Measurements from ENCODE around the gene CPZ. TPM values are rescaled to one million over a fixed set of nuclear protein-coding genes. Genes with fewer than 3 reads are reported as not detected.

Gene CPZ
- total RNA-seq, 2 experiments from 2014 or later = not detected

DNA sequence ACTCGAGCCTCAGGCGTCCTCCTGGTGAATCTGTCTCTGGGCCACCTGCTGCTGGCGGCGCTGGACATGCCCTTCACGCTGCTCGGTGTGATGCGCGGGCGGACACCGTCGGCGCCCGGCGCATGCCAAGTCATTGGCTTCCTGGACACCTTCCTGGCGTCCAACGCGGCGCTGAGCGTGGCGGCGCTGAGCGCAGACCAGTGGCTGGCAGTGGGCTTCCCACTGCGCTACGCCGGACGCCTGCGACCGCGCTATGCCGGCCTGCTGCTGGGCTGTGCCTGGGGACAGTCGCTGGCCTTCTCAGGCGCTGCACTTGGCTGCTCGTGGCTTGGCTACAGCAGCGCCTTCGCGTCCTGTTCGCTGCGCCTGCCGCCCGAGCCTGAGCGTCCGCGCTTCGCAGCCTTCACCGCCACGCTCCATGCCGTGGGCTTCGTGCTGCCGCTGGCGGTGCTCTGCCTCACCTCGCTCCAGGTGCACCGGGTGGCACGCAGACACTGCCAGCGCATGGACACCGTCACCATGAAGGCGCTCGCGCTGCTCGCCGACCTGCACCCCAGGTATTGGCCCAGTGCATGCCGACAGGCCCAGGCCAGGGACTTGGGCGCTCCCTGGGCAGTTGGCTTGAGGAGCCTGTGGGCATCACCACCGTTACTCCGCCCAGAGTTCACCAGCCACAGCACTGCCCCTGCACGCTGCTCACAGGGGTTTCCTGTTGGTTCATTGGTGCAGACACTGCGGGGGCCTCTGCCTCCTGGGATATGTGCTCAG lies 11.3 kb upstream of the CPZ start:
- CTCF ChIA-PET = no interaction called here
- H3K36me3 Mint-ChIP-seq (ENCODE audit: low read depth) = no peaks in the 10 kb centered on the region
- ATAC-seq = no peak

DNA sequence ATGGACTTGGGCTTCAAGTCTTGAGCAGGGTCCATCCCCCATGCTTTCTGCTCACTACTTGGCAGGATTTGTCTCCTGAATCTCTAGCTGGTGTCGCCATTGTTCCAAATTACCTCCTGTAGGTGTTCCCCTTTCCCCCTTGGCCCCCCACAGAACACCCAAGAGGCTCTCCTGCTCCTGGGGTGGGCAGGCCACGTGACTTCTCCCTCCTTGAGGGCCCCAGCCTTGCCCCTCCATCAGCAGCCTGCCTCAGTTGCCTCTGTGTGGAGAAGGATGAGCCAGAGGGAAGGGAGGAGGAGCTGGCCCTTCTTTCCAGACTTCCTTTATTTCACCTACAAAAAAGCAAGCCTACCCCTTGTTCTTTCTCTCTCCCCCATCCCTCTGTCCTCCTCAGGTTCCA lies 10.5 kb upstream of the CPZ start:
- CTCF ChIA-PET = no interaction called here
- no peaks in the 10 kb centered on the region for H3K9me3 Mint-ChIP-seq

More for the DNA sequence above, 11.3 kb upstream of the CPZ start:
- POLR2A ChIA-PET = no interaction called here
- DNase-seq = no peak
- Mint-ChIP-seq H3K27ac (no peak overlapping the region), H3K9me3 (no peaks in the 10 kb centered on the region), H3K27me3 (peaks cover 21% of the 10 kb centered on the region), H3K4me3 (no peak overlapping the region), H3K4me1 (ENCODE audit: low read depth) (no peaks in the 10 kb centered on the region)
- intact Hi-C loops (cut with micrococcal nuclease) = no loop called here
- TF ChIP-seq, protein P1, sequence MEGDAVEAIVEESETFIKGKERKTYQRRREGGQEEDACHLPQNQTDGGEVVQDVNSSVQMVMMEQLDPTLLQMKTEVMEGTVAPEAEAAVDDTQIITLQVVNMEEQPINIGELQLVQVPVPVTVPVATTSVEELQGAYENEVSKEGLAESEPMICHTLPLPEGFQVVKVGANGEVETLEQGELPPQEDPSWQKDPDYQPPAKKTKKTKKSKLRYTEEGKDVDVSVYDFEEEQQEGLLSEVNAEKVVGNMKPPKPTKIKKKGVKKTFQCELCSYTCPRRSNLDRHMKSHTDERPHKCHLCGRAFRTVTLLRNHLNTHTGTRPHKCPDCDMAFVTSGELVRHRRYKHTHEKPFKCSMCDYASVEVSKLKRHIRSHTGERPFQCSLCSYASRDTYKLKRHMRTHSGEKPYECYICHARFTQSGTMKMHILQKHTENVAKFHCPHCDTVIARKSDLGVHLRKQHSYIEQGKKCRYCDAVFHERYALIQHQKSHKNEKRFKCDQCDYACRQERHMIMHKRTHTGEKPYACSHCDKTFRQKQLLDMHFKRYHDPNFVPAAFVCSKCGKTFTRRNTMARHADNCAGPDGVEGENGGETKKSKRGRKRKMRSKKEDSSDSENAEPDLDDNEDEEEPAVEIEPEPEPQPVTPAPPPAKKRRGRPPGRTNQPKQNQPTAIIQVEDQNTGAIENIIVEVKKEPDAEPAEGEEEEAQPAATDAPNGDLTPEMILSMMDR (IDR thresholded peaks at IDR 0.05) = no peak

DNA sequence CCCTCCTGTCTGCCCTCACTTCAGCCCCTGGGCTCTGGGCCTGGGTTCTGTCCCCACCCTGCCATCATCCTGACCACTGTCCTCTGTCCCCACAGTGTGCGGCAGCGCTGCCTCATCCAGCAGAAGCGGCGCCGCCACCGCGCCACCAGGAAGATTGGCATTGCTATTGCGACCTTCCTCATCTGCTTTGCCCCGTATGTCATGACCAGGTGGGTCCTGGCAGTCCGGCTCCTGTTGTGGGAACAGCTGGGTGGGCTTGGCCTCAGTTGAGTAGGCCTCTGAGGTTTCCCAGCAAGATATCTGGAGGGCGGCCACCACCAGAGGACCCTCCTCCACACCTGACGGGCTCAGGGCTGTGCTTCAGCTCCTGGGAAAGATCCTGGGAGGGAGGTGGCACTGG lies 10.1 kb upstream of the CPZ start:
- Mint-ChIP-seq H3K27ac (no peak overlapping the region), H3K27me3 (peaks cover 19% of the 10 kb centered on the region), H3K4me3 (no peak overlapping the region), H3K4me1 (ENCODE audit: low read depth) (no peaks in the 10 kb centered on the region), H3K36me3 (ENCODE audit: low read depth) (no peaks in the 10 kb centered on the region), H3K9me3 (no peaks in the 10 kb centered on the region)
- intact Hi-C loops (cut with micrococcal nuclease) = no loop called here
- TF ChIP-seq, protein P1 (IDR thresholded peaks at IDR 0.05) = no peak
- ChIA-PET CTCF (no interaction called here), POLR2A (no interaction called here)
- no peak for DNase-seq
- ATAC-seq = no peak

More for the DNA sequence above, 10.5 kb upstream of the CPZ start:
- Mint-ChIP-seq H3K27me3 (peaks cover 19% of the 10 kb centered on the region), H3K4me1 (ENCODE audit: low read depth) (no peaks in the 10 kb centered on the region), H3K4me3 (no peak overlapping the region), H3K36me3 (ENCODE audit: low read depth) (no peaks in the 10 kb centered on the region), H3K27ac (no peak overlapping the region)
- intact Hi-C loops (cut with micrococcal nuclease) = no loop called here
- DNase-seq (no peak), ATAC-seq (no peak)
- POLR2A ChIA-PET = no interaction called here
- TF ChIP-seq, protein P1 (IDR thresholded peaks at IDR 0.05) = no peak

DNA sequence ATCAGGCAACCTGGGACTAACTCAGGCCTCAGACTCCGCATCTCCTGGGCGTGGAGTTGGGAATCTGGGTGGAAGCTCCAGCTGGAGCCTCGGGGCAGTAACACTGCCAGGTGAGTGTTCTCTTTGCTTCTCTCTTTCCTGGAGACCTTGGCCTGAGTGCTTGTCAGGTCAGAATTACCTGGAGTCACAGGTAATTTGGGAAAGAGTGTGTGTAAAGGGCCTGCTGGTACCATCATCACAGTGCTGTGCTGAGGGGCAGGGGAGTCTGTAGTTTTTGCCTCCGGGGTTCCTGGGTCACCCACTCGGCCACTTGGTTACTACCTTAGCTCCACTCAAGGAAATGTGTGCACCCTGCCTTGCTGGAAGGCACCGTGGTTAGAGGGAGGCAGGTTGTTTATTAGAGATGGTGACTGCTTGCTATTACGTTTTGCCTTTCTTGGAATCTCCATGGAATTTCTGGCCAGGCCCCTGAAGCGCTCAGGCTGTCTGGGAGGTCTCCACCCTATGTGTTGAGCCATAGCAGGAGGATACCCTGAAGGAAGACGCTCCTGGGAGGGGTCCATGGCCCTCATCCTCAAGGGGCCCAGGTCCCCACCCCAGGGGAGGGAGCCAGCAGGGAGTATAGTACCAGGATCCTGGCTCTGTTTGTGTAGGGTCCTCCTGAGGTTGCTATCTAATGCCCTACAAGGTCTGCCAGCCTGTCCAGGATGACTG lies 9.5 kb upstream of the CPZ start:
- peaks cover 16% of the 10 kb centered on the region for H3K27me3 Mint-ChIP-seq
- no peaks in the 10 kb centered on the region for H3K9me3 Mint-ChIP-seq
- TF ChIP-seq, protein P1 (IDR thresholded peaks at IDR 0.05) = no peak
- H3K4me3 Mint-ChIP-seq = no peak overlapping the region
- POLR2A ChIA-PET = no interaction called here
- no peak for ATAC-seq
- no peaks in the 10 kb centered on the region for H3K36me3 Mint-ChIP-seq (ENCODE audit: low read depth)
- no peak overlapping the region for H3K27ac Mint-ChIP-seq
- no peak for DNase-seq
- CTCF ChIA-PET = no interaction called here
- no peaks in the 10 kb centered on the region for H3K4me1 Mint-ChIP-seq (ENCODE audit: low read depth)
- intact Hi-C loops (cut with micrococcal nuclease) = no loop called here

DNA sequence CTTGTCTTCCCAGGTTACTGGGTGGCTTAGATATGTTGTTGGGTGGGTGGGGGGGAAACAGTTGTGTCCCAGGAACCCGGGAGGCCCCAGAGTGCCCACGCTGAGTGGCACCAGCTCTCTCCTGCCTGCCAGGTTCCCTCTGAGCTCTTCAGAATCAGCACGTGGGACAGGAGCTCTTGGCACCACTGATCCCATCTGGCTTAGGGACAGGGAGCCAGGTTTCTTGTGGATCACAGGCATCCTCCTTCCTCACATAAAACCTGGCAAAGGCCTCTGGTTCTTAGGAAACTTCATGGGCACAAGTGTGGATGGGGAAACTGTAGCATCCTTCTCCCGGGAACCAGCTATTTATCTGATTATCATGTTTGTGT lies 8.9 kb upstream of the CPZ start:
- no peak for ATAC-seq
- no peaks in the 10 kb centered on the region for H3K4me1 Mint-ChIP-seq (ENCODE audit: low read depth)
- no peak overlapping the region for H3K27ac Mint-ChIP-seq
- TF ChIP-seq, protein P1 (IDR thresholded peaks at IDR 0.05) = no peak
- no peaks in the 10 kb centered on the region for H3K9me3 Mint-ChIP-seq
- ChIA-PET POLR2A (no interaction called here), CTCF (no interaction called here)
- H3K36me3 Mint-ChIP-seq (ENCODE audit: low read depth) = no peaks in the 10 kb centered on the region
- H3K4me3 Mint-ChIP-seq = no peak overlapping the region
- intact Hi-C loops (cut with micrococcal nuclease) = no loop called here
- no peak for DNase-seq
- peaks cover 16% of the 10 kb centered on the region for H3K27me3 Mint-ChIP-seq

All from activated CD8-positive, alpha-beta T cell treated with anti-CD3 and anti-CD28 coated beads for 36 hours (primary cell).